A549 (cell line): Measurements from ENCODE around the gene SELENOV. TPM values are rescaled to one million over a fixed set of nuclear protein-coding genes. Genes with fewer than 3 reads are reported as not detected.

ENCODE experiments used
- ATAC-seq, 2 experiments: fragments of 200-7000 bp in 1 of 2; fragments of >200 bp in 1 of 2; cut with Nextera tagmentation in 1 of 2; cut with Tn5 transposase in 1 of 2; 3 replicates each; pipeline versions ENCODE4 v1.8.0 to v1.9.1; 2018 to 2020; ENCODE audit warnings: mild to moderate bottlenecking in 1 of 2, moderate library complexity in 1 of 2
- CTCF ChIA-PET: fragments of 300-600 bp; sonication (Branson Sonifier 250); formaldehyde crosslinking; extraction: SDS; loops from one replicate; lab custom pipeline; 2021; ENCODE audit warnings: antibody characterized with exemption, inconsistent platforms; lab: Yijun Ruan, JAX
- POLR2A ChIA-PET: fragments of 350-600 bp; formaldehyde crosslinking; extraction: SDS; loops from one replicate; lab custom pipeline; 2021; ENCODE audit warnings: antibody characterized with exemption, inconsistent platforms; lab: Yijun Ruan, JAX
- DNase-seq, 2 experiments: peaks; one replicate each; pipeline versions ENCODE4 v3.0.0 to v3.0.0-alpha.2; 2011 to 2016; ENCODE audit warnings: low read depth in 1 of 2, low spot score in 1 of 2
- FAIRE-seq: peaks from 2 replicates; lab custom pipeline; 2011; peaks lifted over from hg19 to GRCh38; lab: Jason Lieb, UNC
- H3K27ac ChIP-seq, 2 experiments: fragments of >200 bp; sonication (Bioruptor Twin); formaldehyde crosslinking; 3 replicates each; pipeline ENCODE4 v1.5.1; 2016 to 2017
- H3K4me1 ChIP-seq: fragments of >200 bp; sonication (Bioruptor Twin); formaldehyde crosslinking; 3 replicates; pipeline ENCODE4 v1.6.1; 2016
- H3K4me2 ChIP-seq: fragments of >200 bp; sonication (Bioruptor Twin); formaldehyde crosslinking; 3 replicates; pipeline ENCODE4 v1.6.1; 2016
- H3K4me3 ChIP-seq: fragments of >200 bp; sonication (Bioruptor Twin); formaldehyde crosslinking; 3 replicates; pipeline ENCODE4 v1.5.1; 2016
- H3K9me3 ChIP-seq: fragments of >200 bp; sonication (Bioruptor Twin); formaldehyde crosslinking; 3 replicates; pipeline ENCODE4 v1.6.1; 2016
- ATOH8 ChIP-seq: fragments of 250-450 bp; sonication (Bioruptor Pico); IDR thresholded peaks from 2 replicates; pipeline ENCODE4 v1.5.0; 2020; ENCODE audit warnings: low read depth, mild to moderate bottlenecking, moderate library complexity
- BHLHE40 ChIP-seq: IDR thresholded peaks from 2 replicates; pipeline ENCODE4 v1.6.1; 2012; ENCODE audit warnings: low read depth, low read length, inconsistent platforms
- CBX2 ChIP-seq: fragments of 200-600 bp; sonication (generic); IDR thresholded peaks from 2 replicates; pipeline ENCODE4 v1.6.1; 2016; ENCODE audit warnings: low read depth, mild to moderate bottlenecking, borderline replicate concordance
- CEBPB ChIP-seq, 2 experiments: fragments of >200 bp in 1 of 2; sonication (Bioruptor Twin) in 1 of 2; formaldehyde crosslinking in 1 of 2; IDR thresholded peaks; 2 replicates each; pipeline ENCODE4 v1.6.1; 2012 to 2016
- CHD2 ChIP-seq: fragments of 150-350 bp; IDR thresholded peaks from 2 replicates; pipeline ENCODE4 v1.6.1; 2014; ENCODE audit warnings: low read length; ENCODE audit not compliant: partially characterized antibody
- CTCF ChIP-seq: fragments of >200 bp; sonication (Bioruptor Twin); formaldehyde crosslinking; IDR thresholded peaks from 3 replicates; pipeline ENCODE4 v1.5.1; 2016
- E2F6 ChIP-seq: IDR thresholded peaks from 2 replicates; pipeline ENCODE4 v1.6.1; 2012; ENCODE audit warnings: low read depth, borderline replicate concordance
- EHF ChIP-seq: fragments of 250-450 bp; sonication (Bioruptor Pico); IDR thresholded peaks from 2 replicates; pipeline ENCODE4 v1.5.0; 2020; ENCODE audit warnings: mild to moderate bottlenecking
- EHMT2 ChIP-seq: fragments of 200-600 bp; sonication (generic); IDR thresholded peaks from 2 replicates; pipeline ENCODE4 v1.6.1; 2016; ENCODE audit warnings: antibody characterized with exemption, low read depth, mild to moderate bottlenecking, moderate library complexity
- FOXS1 ChIP-seq: fragments of 250-450 bp; sonication (Bioruptor Pico); IDR thresholded peaks from 2 replicates; pipeline ENCODE4 v1.5.0; 2020; ENCODE audit warnings: mild to moderate bottlenecking, moderate library complexity
- GATA3 ChIP-seq: IDR thresholded peaks from 2 replicates; pipeline ENCODE4 v1.6.1; 2012; ENCODE audit warnings: borderline replicate concordance
- HDAC2 ChIP-seq: fragments of 200-600 bp; sonication (generic); IDR thresholded peaks from 2 replicates; pipeline ENCODE4 v1.6.1; 2016
- HOXA7 ChIP-seq: fragments of 250-450 bp; sonication (Bioruptor Pico); IDR thresholded peaks from 2 replicates; pipeline ENCODE4 v1.5.0; 2020; ENCODE audit warnings: mild to moderate bottlenecking, moderate library complexity
- HOXB13 ChIP-seq: fragments of 250-450 bp; sonication (Bioruptor Pico); IDR thresholded peaks from 2 replicates; pipeline ENCODE4 v1.5.0; 2020; ENCODE audit warnings: low read depth, mild to moderate bottlenecking, moderate library complexity
- HOXB5 ChIP-seq: fragments of 250-450 bp; sonication (Bioruptor Pico); IDR thresholded peaks from 2 replicates; pipeline ENCODE4 v1.5.0; 2020; ENCODE audit warnings: mild to moderate bottlenecking, moderate library complexity
- KDM1A ChIP-seq: fragments of 200-600 bp; sonication (generic); IDR thresholded peaks from 2 replicates; pipeline ENCODE4 v1.6.1; 2016; ENCODE audit warnings: low read depth, mild to moderate bottlenecking
- KDM5A ChIP-seq: fragments of 200-600 bp; sonication (generic); IDR thresholded peaks from 2 replicates; pipeline ENCODE4 v1.6.1; 2016; ENCODE audit warnings: antibody characterized with exemption, mild to moderate bottlenecking
- MAX ChIP-seq: IDR thresholded peaks from 2 replicates; pipeline ENCODE4 v1.6.1; 2012
- MYC ChIP-seq: IDR thresholded peaks from 2 replicates; pipeline ENCODE4 v1.6.1; 2012; ENCODE audit warnings: mild to moderate bottlenecking, inconsistent platforms, low read length, improper control_type of control experiment, borderline replicate concordance
- NFE2L2 ChIP-seq: fragments of 150-350 bp; conservative IDR thresholded peaks from 2 replicates; pipeline ENCODE4 v1.6.1; 2014; ENCODE audit warnings: low read length
- NPAS2 ChIP-seq: fragments of 250-450 bp; sonication (Bioruptor Pico); IDR thresholded peaks from 2 replicates; pipeline ENCODE4 v1.8.0; 2022; ENCODE audit warnings: mild to moderate bottlenecking, moderate library complexity, borderline replicate concordance
- PBX3 ChIP-seq: IDR thresholded peaks from 2 replicates; pipeline ENCODE4 v1.6.1; 2012
- PHF8 ChIP-seq: fragments of 200-600 bp; sonication (generic); IDR thresholded peaks from 2 replicates; pipeline ENCODE4 v1.6.1; 2016; ENCODE audit warnings: low read depth, mild to moderate bottlenecking, antibody characterized with exemption, moderate library complexity, borderline replicate concordance
- POLR2A ChIP-seq: IDR thresholded peaks from 2 replicates; pipeline ENCODE4 v1.6.1; 2012; ENCODE audit warnings: mild to moderate bottlenecking, low read length
- POLR2AphosphoS2 ChIP-seq: conservative IDR thresholded peaks from 2 replicates; pipeline ENCODE4 v1.6.1; 2012; ENCODE audit warnings: low read length, improper control_type of control experiment, inconsistent platforms
- RARB ChIP-seq: fragments of 250-450 bp; sonication (Bioruptor Pico); IDR thresholded peaks from 2 replicates; pipeline ENCODE4 v1.8.0; 2021; ENCODE audit warnings: mild to moderate bottlenecking, moderate library complexity
- RNF2 ChIP-seq: fragments of 200-600 bp; sonication (generic); IDR thresholded peaks from 2 replicates; pipeline ENCODE4 v1.6.1; 2016; ENCODE audit warnings: low read depth, mild to moderate bottlenecking, antibody characterized with exemption, moderate library complexity, borderline replicate concordance
- TFCP2L1 ChIP-seq: fragments of 250-450 bp; sonication (Bioruptor Pico); IDR thresholded peaks from 2 replicates; pipeline ENCODE4 v1.5.0; 2021; ENCODE audit warnings: mild to moderate bottlenecking
- USF2 ChIP-seq: fragments of 450-650 bp; IDR thresholded peaks from 2 replicates; pipeline ENCODE4 v1.6.1; 2014; ENCODE audit warnings: antibody characterized with exemption
- ZNF302 ChIP-seq: fragments of 250-450 bp; sonication (Bioruptor Pico); IDR thresholded peaks from 2 replicates; pipeline ENCODE4 v1.9.0; 2021; ENCODE audit warnings: inconsistent platforms, mild to moderate bottlenecking, moderate library complexity
- ZSCAN20 ChIP-seq: fragments of 250-450 bp; sonication (Bioruptor Pico); IDR thresholded peaks from 2 replicates; pipeline ENCODE4 v1.8.0; 2022; ENCODE audit warnings: mild to moderate bottlenecking, moderate library complexity
- WGBS: methylation state at CpG from one replicate; pipeline ENCODE4 v1.1.6; 2017; ENCODE audit errors: missing lambda C conversion rate; 5-methylcytosine and 5-hydroxymethylcytosine counted together
- polyA plus RNA-seq, 4 experiments: library from polyadenylated mRNA; depleted of rRNA in 3 of 4; stranded (reverse); fragments of >200 nt; fragmentation: RNase III in 1 of 4; extraction: RNeasy Plus Mini Kit Qiagen cat#74134 plus additional on column Dnase treatment in 1 of 4; gene quantifications; 2 replicates in 3 of 4; 3 replicates in 1 of 4; pipeline ENCODE4 v1.2.3, GENCODE V29; 2011 to 2017

SELENOV gene
- polyA plus RNA-seq, 2 of the 4 experiments (the other 2 are of a cell fraction): not detected

GRCh38 chr19:39506598-39506943 is 8.4 kb upstream of the SELENOV start:
- Histone ChIP-seq H3K4me3 (peak overlapping the region; percentile 66), H3K4me2 (peak overlapping the region; percentile 85), H3K27ac (peak overlapping the region; percentile 81 to 86), H3K9me3 (peaks cover 5% of the 10 kb centered on the region), H3K4me1 (peaks cover 19% of the 10 kb centered on the region)
- 72% methylated on average over 7 of the region's 7 CpGs for WGBS
- no peak for FAIRE-seq
- no peak for DNase-seq
- no peak for ATAC-seq
- TF ChIP-seq RNF2 (peak; percentile 78; the same call in 1 of the 2 replicates), POLR2AphosphoS2 (no peak), CEBPB (IDR thresholded peaks at IDR 0.05) (no peak), KDM5A (no peak), NFE2L2 (no peak), POLR2A (no peak), HOXA7 (CRISPR knock-in tag) (0 out of 2 replicates have a peak, but pooled peaks have one; percentile 12), HOXB13 (CRISPR knock-in tag) (no peak)
- POLR2A ChIA-PET: interaction anchor here (1.1 kb wide), 2 partner anchors 71 to 340 kb away, joined by 3 to 10 read pairs; partner anchors contain the start of genes FBL and RPS16
- CTCF ChIA-PET: interaction anchor here (0.7 to 17.0 kb wide), 9 partner anchors 7 to 1499 kb away, joined by 3 to 257 read pairs (median 4); partner anchors contain the start of genes DLL3, EID2, EID2B and PLEKHG2

- peak overlapping the region; percentile 66 for H3K4me3 ChIP-seq
- DNase-seq (peak; percentile 94 to 99), ATAC-seq (peak; percentile 82 to 86), FAIRE-seq (peak; percentile 97)
- 5% methylated on average over 92 of the region's 96 CpGs for WGBS
- CTCF ChIA-PET: interaction anchor here (0.7 to 17.0 kb wide), 10 partner anchors 8 to 1499 kb away, joined by 3 to 257 read pairs (median 4); partner anchors contain the start of genes DLL3, EID2, EID2B and PLEKHG2
- H3K27ac ChIP-seq: peak overlapping the region; percentile 81 to 86
- H3K4me1 ChIP-seq: peaks cover 19% of the 10 kb centered on the region
- POLR2A ChIA-PET: interaction anchor here (0.6 to 2.0 kb wide), 4 partner anchors 62 to 339 kb away, joined by 3 to 10 read pairs (median 4); partner anchors contain the start of genes FBL, RPS16 and SUPT5H
- H3K9me3 ChIP-seq: peaks cover 5% of the 10 kb centered on the region
- H3K4me2 ChIP-seq: peak overlapping the region; percentile 85
- TF ChIP-seq PBX3 (no peak), GATA3 (peak; percentile 29; the same call in 1 of the 2 replicates), MAX (peak; percentile 100), CTCF (no peak), USF2 (peak; percentile 61), MYC (peak; percentile 84; the same call in 1 of the 2 replicates), KDM1A (no peak), RARB (CRISPR knock-in tag) (no peak), ATOH8 (CRISPR knock-in tag) (peak; percentile 97), ZSCAN20 (CRISPR knock-in tag) (peak; percentile 80; the same call in 1 of the 2 replicates), CBX2 (no peak), ZNF302 (CRISPR knock-in tag) (no peak; the same call in 1 of the 2 replicates), HDAC2 (no peak; the same call in 1 of the 2 replicates), EHMT2 (no peak), PHF8 (peak; percentile 81), BHLHE40 (peak; percentile 84; the same call in 1 of the 2 replicates), HOXB5 (peak; percentile 95), FOXS1 (CRISPR knock-in tag) (peak; percentile 20), POLR2A (peak; percentile 87), KDM5A (no peak), E2F6 (peak; percentile 100), POLR2AphosphoS2 (no peak), TFCP2L1 (CRISPR knock-in tag) (0 out of 2 replicates have a peak, but pooled peaks have one; percentile 12), HOXB13 (CRISPR knock-in tag) (peak; percentile 95), CHD2 (no peak), EHF (CRISPR knock-in tag) (peak; percentile 87), NPAS2 (CRISPR knock-in tag) (peak; percentile 86)
These were observed 7.8 kb upstream of the SELENOV start for GRCh38 chr19:39506944-39507714.
